GM18526 (cell line): ENCODE data around the gene LARGE1.

Source experiments
- POLR2A ChIP-seq: IDR thresholded peaks from 3 replicates; pipeline ENCODE4 v1.6.1; 2011; ENCODE audit not compliant: insufficient read length; ENCODE audit errors: extremely low read depth

LARGE1 gene

DNA sequence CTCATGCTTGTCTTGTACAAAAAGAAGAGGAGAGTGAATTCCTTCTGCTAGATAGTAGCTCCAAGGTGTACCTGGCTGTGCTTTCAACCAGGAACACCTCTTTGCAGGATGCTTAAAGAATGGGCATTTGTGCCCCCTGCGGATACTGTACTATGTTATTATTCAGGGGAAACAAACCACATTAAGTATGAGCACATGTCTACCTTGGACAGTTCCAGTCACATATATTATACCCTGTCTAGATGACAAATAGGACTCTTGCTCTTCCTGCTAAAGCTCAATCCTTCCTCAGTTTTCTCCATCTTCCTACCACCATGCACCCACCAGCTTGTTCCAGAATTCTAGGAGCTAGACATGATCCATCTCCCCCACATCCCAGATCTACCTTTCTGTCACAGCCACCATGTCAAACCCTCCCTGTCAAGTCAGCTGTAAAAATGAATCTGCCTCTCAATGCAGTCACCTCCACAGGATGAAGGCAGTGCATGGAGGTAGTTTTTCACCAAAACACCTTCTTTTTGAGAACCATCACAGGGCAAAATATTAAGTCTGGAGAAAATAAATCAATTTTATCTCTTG lies 337.4 kb downstream of the LARGE1 start:
- no peak for TF ChIP-seq POLR2A

DNA sequence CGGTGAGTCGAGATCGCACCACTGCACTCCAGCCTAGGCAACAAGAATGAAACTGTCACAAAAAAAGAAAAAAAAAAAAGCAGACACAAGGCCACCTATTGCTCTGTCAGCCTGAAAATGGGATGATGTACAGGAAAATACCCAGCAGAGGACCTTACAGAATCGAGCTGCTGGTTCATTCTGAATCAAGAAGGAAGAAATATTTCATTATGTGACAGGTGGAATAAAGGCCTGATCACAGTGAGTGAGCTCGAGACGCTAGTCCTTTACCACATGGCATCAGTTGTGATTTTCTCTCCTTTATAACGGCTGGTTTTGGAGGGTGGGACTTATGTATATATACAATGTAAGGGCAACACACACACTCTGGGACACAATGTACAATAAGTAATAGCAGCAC lies 340.0 kb downstream of the LARGE1 start:
- TF ChIP-seq POLR2A, result no peak

DNA sequence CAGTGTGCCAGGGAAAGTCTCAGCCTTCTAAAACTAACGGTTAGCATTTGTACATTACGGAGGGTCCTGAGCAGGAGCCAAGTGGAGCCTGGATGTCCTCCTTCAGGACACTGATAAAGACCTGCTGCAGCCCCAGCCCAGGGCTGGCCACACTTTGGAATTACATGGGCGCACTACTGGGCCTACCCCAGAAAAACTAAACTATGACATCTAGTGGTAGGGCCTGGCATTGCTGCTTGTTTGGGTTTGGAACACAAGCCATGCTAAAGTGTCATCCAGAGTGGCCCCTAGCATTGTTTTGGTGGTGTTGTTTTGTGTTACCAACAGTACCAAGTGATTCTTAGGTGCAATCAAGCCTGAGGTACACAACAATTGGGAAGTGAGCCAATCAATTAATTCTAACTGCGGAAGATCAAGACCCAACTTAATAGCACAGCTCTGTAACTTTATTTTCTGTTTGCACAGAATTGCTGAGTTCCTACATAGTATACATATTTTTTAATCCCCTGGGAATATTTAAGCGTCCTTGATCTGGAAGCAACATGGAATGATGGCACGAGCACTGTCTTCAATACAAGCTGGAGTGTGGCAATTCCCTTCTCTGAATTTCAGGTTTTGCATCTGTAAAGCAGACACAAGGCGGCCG lies 340.7 kb downstream of the LARGE1 start:
- TF ChIP-seq POLR2A, result no peak

DNA sequence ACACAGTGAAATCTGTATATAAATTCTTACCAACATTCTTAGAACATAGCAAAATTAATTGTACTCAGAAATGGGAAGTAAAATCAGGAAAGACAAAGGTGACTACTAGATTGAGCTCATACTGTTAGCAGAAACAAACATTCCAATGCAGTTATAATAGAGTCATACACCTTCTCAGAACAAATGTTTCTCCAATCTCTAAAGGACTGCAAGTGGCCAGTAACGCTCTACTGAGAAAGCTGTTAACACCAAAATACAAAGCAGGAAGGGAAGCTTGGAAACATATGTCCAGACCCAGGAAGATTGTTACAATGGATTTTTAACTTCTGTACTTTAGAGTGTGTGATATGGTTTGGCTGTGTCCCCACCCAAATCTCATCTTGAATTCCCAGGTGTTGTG lies 341.5 kb downstream of the LARGE1 start:
- TF ChIP-seq POLR2A, result no peak

DNA sequence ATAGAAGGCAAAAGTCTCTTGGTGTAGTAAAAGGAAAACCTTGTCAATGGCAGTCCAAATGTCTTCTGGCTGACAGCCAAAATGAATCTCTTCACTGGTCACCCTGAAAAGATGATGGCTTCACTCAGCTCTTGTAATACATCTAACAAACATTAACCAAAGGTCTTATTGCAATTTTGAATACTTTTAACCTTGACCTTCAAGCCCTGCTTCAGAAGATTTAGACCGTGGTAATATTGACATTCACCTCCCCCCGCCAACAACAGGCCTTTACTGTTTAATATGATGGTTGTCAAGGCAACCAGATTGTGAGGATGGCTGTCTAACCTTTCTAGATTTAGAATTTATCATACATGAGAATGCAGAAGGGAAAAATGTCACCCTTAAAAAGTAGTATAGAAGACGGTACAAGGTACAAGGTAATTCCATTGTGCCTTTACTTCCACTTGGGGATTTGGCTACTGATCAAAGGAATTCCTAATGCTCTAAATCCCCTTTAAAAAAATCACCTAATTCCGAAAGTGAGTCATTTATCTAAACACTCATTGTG lies 342.3 kb downstream of the LARGE1 start:
- no peak for TF ChIP-seq POLR2A

DNA sequence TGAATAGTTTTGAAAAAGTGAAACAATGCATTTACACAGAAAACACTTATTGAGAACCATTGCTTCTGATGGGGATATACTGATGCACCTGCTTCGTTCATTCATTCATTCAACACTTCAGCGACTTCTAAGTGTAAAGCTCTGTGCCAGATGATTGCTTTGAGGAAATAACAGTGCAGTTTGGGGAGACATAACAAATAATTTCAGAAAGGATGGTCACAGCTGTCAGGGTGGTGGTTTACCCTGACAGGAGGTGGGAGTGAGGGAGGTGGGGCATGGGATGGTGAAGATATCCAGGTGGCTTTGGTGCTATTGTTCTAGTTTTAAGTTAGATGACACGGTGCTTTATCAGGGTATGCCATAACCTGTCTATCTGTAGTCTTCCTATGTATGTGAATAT lies 344.1 kb downstream of the LARGE1 start:
- no peak for TF ChIP-seq POLR2A

DNA sequence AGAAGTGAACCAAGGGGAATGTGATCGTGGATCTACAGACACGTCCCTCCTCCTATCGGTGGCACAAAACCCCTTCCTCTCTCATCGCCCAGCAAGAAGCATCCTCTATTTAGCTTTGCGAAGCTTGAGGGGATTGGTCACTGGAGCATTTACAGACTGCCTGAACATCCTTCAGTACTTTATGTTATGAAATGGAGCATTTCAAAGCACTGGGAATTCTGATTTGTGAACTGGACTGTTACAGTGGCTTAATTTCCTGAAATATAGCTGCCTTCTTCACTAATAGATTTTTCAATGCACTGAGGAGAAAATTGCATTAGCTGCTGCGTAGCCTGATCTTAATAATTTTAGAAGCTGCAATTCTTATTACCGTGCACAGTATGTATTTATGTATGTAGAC lies 344.5 kb downstream of the LARGE1 start:
- no peak for TF ChIP-seq POLR2A

DNA sequence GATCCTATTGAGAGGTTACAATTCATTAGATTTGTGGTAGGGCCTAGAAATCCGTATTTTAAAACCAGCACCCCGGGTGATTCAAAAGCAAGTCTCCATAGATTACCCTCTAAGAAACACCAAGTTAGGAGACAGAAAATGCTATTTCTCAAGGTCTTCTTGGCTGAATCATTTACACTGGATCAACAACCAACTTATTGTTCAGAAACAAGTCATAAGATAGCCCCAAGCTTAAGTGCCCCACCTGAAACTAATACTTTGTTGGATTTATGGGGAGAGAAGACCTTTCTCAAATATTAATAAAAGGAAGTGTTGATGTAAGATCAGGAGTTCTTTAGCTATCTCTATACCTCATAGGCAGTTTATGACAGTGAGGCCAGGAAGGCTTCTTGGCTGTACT lies 345.2 kb downstream of the LARGE1 start:
- no peak for TF ChIP-seq POLR2A

DNA sequence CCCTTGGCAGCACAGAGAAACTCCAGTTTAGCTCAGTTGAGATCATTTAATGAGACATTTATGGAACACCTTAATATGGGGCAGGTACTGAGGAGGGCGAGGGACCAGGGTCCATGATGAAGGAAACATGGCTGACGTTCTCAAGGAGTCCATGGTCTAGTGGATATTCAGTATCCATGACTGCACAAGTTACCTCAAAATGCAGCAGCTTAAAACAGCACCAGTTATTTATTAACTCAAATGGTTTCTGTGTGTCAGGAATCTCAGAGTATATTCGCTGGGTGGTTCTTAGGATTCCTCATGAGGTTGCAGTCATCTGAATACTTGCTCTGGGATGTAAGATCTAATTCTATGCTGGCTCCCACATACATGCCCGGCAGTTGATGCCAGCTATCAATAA lies 346.8 kb downstream of the LARGE1 start:
- TF ChIP-seq POLR2A, result no peak

DNA sequence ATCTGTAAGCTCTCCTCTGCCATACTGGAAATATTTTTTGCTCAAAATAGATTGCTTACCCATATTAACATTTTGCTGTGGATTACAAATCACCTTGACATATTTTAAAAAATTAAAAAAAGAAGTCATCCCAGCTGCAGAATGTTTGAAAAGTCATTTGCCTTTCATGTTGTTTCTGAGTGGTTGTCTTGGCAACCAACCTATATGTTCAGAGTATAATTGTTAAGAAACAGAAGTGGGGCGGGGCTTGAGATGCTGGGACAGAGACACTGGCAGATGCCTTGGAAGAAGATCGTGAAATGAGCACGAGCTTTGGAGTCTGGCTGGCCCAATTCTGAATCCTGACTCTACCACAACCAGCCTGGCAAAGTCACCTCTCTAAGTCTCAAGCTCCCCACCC lies 348.2 kb downstream of the LARGE1 start:
- no peak for TF ChIP-seq POLR2A

DNA sequence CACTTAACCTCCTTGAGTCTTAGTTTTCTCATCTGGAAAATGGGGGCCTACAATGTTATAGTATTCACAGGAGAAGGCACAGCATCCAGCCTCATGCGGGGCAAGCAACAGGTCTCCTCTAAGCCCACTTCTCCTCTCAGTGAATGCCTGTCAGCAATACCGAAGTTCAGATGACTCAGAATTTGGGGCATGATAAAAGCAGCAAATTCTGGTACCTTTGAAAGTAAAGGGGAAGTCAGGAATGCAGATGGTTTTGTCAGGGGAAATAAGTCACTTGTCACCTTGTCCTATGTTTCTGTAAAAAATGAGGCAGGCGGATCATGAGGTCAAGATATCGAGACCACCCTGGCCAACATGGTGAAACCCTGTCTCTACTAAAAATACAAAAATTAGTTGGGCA lies 350.2 kb downstream of the LARGE1 start:
- no peak for TF ChIP-seq POLR2A

DNA sequence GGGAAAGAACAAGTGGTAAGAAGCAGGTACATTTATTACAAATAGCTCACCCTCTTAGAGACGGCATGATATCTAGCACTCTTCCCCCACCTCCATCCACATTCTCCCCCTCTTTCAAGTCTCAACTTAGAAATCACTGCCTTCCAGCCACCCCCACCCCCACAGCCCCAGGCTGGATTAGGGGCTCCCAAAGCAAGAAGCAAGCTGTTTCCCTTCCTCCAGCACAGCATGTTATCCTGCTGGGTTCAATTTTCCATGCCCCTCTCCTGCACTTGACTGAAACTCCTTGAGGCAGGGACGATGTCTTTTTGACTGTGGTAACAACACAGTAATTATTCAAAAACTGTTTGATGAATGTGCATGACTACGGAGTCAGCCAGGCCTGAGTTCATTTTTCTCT lies 350.7 kb downstream of the LARGE1 start:
- no peak for TF ChIP-seq POLR2A

DNA sequence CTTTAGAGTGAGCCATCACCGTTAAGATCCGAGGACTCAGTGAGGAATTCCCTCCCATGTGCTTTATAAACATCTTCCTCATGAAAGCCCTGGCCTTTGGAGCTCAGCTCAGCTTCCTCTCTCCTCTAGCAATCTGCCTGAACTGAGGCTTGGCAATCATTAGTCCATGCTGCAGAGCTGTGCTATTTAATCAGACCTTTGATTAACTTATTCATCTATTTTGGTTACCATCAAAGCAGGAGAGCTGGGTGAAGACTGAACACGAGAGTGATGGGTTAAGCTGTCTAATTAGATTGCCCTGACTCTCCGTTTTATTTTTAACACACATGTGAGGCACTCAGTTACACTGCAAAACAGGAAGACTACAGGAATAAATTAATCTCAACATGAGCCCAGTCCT lies 351.3 kb downstream of the LARGE1 start:
- no peak for TF ChIP-seq POLR2A

DNA sequence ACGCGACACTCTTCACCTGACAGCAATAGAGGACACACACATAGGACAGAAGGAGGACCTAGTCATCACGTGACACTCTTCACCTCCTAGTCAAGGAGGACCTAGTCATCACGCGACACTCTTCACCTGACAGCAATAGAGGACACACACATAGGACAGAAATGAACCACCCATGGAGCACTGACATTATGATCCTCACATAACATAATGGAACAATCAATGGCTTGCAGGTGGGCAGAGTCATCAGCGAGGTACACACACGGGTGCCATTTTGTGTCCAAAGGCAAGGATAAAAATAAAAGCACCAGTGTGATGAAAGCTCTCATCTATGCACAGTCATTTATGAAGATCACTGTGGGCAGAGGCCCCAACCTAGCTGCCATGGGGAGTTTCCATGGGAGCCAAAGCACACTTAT lies 354.7 kb downstream of the LARGE1 start:
- no peak for TF ChIP-seq POLR2A

DNA sequence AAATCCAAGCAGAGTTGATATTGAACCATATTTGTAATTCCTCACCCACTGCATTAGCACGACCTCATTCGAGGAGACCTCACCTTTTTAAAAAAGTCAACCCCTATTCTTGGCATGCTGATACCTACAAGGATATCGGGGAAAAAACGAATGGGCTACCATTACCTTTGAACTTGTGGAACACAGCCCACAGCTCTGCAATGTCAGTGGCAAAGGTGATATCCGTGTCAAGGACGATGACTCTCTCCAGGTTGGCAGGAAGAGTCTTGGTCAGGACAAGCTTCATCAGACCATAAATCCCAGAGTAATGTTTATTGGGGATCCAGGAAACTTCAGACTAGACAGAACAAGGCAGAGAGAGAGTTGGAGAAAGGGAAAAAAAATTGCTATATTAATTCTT lies 355.6 kb downstream of the LARGE1 start:
- TF ChIP-seq POLR2A, result no peak

DNA sequence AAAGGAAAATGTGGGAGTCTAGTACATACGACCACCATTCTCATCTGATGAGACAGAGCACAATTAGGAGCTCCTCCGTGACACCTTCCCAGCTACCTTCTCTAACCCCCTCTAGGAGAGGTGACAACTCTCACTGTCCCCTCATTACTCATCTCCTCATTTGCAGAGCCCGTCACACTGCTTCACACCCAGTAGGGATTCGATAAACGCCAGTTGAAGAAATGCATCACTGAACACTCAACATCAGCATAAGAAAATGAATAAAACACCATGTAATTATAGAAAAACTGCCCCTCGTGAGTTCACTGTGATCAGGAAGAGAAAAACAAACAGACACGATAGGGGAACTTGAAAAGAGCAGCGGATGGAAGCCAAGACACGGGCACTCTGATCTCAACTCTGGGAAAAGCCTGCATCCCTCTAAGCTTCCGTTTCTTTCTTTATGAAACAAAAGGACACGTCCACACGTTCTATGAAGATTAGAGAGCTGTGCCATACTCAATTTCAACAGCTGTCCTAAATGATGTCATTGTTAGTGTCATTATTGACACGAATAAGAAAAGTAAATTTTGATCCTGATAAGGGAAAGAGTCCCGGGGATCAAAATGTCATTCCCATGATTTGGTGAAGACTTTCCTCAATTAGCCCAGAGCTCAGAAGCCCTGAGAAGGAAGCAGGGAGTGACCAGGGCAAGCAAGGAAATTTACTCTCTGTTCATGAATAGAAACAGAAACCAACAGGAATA lies 356.9 kb downstream of the LARGE1 start:
- no peak for TF ChIP-seq POLR2A
